Fibroblast of skin of scalp (primary cell): ENCODE data around the gene MOB3A.

ENCODE experiments used
- DNase-seq: peaks from one replicate; pipeline ENCODE4 v3.0.0-alpha.2; 2013

The MOB3A gene

GRCh38 chr19:2058570-2059421 is 37.3 kb downstream of the MOB3A start:
- no peak for DNase-seq

- no peak for DNase-seq
These were observed 38.3 kb downstream of the MOB3A start for GRCh38 chr19:2057484-2058469.

- DNase-seq, result no peak
These were observed 39.3 kb downstream of the MOB3A start for GRCh38 chr19:2056837-2057192.

GRCh38 chr19:2055931-2056836 is 39.9 kb downstream of the MOB3A start:
- peak; percentile 83 for DNase-seq

GRCh38 chr19:2054763-2055162 is 41.4 kb downstream of the MOB3A start:
- no peak for DNase-seq

- no peak for DNase-seq
These were observed 42.3 kb downstream of the MOB3A start for GRCh38 chr19:2053601-2054389.

GRCh38 chr19:2051773-2052704 is 44.1 kb downstream of the MOB3A start:
- no peak for DNase-seq

GRCh38 chr19:2050991-2051772 is 44.9 kb downstream of the MOB3A start, which contains the start of gene MKNK2:
MKNK2 (minus strand) TSS chr19:2051244; CDS start chr19:2050851, 393 bp downstream.
- peak; percentile 89 for DNase-seq

GRCh38 chr19:2050349-2050990 is 45.7 kb downstream of the MOB3A start:
- no peak for DNase-seq

GRCh38 chr19:2049741-2050348 is 46.3 kb downstream of the MOB3A start:
- peak; percentile 48 for DNase-seq

- DNase-seq, result no peak
These were observed 47.0 kb downstream of the MOB3A start for GRCh38 chr19:2048959-2049740.

- no peak for DNase-seq
These were observed 47.8 kb downstream of the MOB3A start for GRCh38 chr19:2048104-2048958.

GRCh38 chr19:2047449-2048103 is 48.5 kb downstream of the MOB3A start:
- no peak for DNase-seq

GRCh38 chr19:2047076-2047448 is 49.1 kb downstream of the MOB3A start:
- no peak for DNase-seq

GRCh38 chr19:2046046-2046907 is 49.8 kb downstream of the MOB3A start:
- no peak for DNase-seq
